ENCODE measurements around the gene CD34. TPM values are rescaled to one million over a fixed set of nuclear protein-coding genes. Genes with fewer than 3 reads are reported as not detected.

Gene CD34
- total RNA-seq, 6 experiments from 2014 or later, result 0.70 to 2.7 (median 2.2) TPM

DNA sequence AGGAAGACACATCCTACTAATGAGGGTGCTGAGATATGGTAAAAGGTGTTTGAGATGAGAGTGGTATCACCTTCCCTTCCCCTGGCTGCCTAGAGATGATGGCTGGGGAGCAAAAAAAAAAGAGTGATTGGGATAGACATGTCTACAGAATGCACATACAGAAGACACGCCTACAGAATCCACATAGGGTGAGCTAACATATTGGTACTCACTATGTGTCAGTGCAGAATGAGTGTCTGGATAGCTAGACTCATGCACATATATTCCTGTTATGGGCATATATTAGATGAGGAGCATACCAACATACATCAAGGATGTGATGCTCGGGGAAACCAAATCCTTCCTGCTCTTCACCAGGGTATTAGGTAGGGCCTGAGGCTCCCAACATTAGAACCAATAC, 16.2 kb downstream of the CD34 start:
- TF ChIP-seq POLR2A (IDR thresholded peaks at IDR 0.05) (no peak), CTCF (IDR thresholded peaks at IDR 0.05) (no peak)
- no peaks in the 10 kb centered on the region for H3K9me3 ChIP-seq
- DNase-seq (no peak), ATAC-seq (no peak)
- no peak overlapping the region for H3K27ac ChIP-seq
- intact Hi-C loops (cut with DNase I), result no loop called here
- 100% methylated on average over 1 of the region's 2 CpGs for WGBS (ENCODE audit: insufficient coverage, low coverage, low lambda C conversion rate, missing lambda C conversion rate)
- peaks cover 0 to 3% (median 0%) of the 10 kb centered on the region in 4 donors for H3K4me1 ChIP-seq
- no peaks in the 10 kb centered on the region for H3K27me3 ChIP-seq
- H3K4me3 ChIP-seq, result no peak overlapping the region
- H3K36me3 ChIP-seq, result no peaks in the 10 kb centered on the region

DNA sequence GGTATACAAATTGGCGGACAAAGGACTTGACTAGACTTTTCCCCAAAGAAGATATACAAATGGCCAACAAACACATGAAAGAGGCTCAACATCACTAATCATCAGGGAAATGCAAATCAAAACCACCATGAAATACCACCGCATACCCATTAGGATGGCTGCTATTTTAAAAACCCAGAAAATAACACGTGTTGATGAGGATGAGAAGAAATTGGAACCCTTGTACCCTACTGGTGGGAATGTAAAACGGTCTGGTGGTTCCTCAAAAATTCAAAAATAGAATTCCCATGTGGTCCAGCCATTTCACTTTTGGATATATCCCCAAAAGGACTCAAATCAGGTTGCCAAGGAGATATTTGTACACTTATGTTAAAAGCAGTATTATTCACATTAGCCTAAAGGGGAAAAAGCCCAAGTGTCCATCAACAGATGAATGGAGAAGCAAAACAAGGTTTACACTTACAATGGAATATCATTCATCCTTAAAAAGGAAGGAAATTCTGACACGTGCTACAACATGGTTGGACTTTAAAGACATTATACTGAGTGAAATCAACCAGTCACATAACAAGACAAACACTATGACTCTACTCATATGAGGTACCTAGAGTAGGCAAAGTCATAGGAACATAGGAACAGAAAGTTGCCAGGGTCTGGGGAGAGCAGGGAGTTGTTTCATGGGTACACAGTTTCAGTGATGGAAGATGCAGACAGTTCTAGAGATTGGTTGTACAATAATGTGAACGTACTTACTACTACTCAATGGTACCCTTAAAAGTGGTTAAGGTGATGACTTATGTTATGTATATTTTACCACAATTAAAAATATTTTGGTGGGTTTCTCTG, 17.0 kb downstream of the CD34 start:
- no peak for TF ChIP-seq CTCF (IDR thresholded peaks at IDR 0.05)
- no peak for TF ChIP-seq POLR2A (IDR thresholded peaks at IDR 0.05)
- ATAC-seq, result no peak
- no peak overlapping the region for H3K27ac ChIP-seq
- no peak overlapping the region for H3K4me3 ChIP-seq
- intact Hi-C loops (cut with DNase I), result no loop called here
- H3K27me3 ChIP-seq, result no peaks in the 10 kb centered on the region
- no peaks in the 10 kb centered on the region for H3K9me3 ChIP-seq
- WGBS (ENCODE audit: insufficient coverage, low coverage, low lambda C conversion rate, missing lambda C conversion rate), result 57% methylated on average over 6 of the region's 6 CpGs
- H3K4me1 ChIP-seq, result peaks cover 0 to 6% (median 0%) of the 10 kb centered on the region in 4 donors
- no peaks in the 10 kb centered on the region for H3K36me3 ChIP-seq
- no peak for DNase-seq

DNA sequence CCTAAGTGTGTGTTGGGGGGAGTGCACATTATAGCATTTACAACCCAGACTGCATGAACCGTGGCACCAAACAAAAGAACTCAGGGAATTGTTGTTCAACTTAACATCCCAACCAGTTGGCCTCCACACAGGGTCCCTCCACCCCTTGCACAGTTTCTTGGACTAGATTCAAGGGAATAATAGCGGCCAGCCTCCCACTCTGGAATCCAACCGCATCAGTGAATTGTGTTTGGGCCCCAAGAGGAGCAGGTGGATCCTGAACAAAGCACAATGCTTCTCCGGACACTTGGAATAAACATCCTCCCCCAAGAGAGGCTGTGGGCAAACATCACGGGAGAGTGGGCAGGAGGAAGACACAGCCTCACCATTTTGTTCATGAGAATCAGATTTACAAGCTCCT, 18.2 kb downstream of the CD34 start:
- DNase-seq, result no peak
- intact Hi-C loops (cut with DNase I), result no loop called here
- H3K27me3 ChIP-seq, result no peaks in the 10 kb centered on the region
- peaks cover 0 to 6% (median 0%) of the 10 kb centered on the region in 4 donors for H3K4me1 ChIP-seq
- H3K36me3 ChIP-seq, result no peaks in the 10 kb centered on the region
- no peak for ATAC-seq
- no peak overlapping the region for H3K4me3 ChIP-seq
- no peak for TF ChIP-seq CTCF (IDR thresholded peaks at IDR 0.05)
- TF ChIP-seq POLR2A (IDR thresholded peaks at IDR 0.05), result no peak
- H3K9me3 ChIP-seq, result no peaks in the 10 kb centered on the region
- 68% methylated on average over 3 of the region's 5 CpGs for WGBS (ENCODE audit: insufficient coverage, low coverage, low lambda C conversion rate, missing lambda C conversion rate)
- no peak overlapping the region for H3K27ac ChIP-seq

DNA sequence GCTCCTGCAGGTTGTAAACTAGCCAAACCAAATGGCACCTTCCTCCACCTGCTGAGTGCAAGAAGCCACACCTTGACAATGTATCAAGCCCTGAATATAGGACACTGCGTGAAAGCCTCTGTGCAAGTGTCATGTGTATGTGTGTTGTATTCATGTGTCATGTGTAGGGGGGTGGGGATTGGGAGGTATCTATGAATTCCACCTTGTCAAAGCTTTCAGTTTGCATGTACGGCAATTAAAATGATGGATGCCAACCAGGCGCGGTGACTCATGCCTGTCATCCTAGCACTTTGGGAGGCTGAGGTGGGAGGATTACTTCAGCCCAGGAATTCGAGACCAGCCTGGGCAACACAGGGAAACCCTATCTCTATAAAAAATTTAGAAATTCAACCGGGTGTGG, 19.8 kb downstream of the CD34 start:
- no peaks in the 10 kb centered on the region for H3K27me3 ChIP-seq
- peaks cover 0 to 6% (median 0%) of the 10 kb centered on the region in 4 donors for H3K4me1 ChIP-seq
- DNase-seq (no peak), ATAC-seq (no peak)
- WGBS (ENCODE audit: insufficient coverage, low coverage, low lambda C conversion rate, missing lambda C conversion rate), result 85% methylated on average over 2 of the region's 6 CpGs
- TF ChIP-seq POLR2A (IDR thresholded peaks at IDR 0.05) (no peak), CTCF (IDR thresholded peaks at IDR 0.05) (no peak)
- H3K4me3 ChIP-seq, result no peak overlapping the region
- no peaks in the 10 kb centered on the region for H3K9me3 ChIP-seq
- peak overlapping the region in 1 of 3 donors; percentile 43 for H3K27ac ChIP-seq
- intact Hi-C loops (cut with DNase I), result no loop called here
- no peaks in the 10 kb centered on the region for H3K36me3 ChIP-seq

All from right lobe of liver (tissue), 6 donors.